ENCODE results near the gene ADAMTS15.

DNA sequence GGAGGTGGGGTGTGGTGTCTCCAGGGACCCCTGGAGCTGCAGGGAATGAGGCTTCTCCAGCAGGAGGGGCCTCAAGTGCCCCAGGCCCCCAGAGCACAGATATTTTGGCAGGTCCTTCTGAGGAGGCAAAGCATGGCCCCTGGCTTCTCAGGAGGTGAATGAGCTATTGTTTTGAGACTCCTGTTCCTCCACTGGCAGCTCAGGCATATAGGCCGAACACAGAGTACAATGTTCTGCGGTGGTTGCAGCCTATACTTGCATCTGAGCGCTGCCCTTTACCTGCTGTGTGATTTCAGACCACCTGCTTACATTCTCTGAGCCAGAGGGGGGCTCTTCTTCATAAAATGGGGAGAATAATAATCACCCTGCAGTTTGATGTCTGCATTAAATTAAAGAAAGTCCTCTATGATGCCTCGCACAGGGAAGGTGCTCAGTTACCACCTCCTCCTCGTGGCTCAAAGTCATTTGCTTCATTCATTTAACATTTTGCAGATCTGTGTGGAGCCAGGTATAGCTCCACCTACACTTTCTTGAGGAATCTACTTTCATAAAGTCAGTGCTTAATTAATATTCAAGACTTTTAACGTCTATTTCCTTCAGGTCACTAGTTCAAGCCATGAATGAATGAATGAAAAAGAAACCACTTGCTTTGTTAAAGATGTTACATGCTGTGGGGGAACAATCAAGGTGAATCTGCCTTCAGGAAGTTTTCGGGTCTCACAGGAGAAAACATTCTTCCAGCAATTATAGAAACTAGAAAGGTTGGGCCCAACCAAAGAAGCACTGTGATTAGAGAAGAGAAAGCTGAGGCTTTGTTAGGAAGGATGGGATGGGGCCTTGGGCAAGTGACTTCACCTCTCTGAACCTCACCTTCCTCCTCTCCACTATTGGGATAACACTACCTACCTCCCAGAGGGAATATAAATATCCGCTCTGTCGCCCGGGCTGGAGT is 68.4 kb downstream of the ADAMTS15 start:
- TF ChIP-seq, protein P1, sequence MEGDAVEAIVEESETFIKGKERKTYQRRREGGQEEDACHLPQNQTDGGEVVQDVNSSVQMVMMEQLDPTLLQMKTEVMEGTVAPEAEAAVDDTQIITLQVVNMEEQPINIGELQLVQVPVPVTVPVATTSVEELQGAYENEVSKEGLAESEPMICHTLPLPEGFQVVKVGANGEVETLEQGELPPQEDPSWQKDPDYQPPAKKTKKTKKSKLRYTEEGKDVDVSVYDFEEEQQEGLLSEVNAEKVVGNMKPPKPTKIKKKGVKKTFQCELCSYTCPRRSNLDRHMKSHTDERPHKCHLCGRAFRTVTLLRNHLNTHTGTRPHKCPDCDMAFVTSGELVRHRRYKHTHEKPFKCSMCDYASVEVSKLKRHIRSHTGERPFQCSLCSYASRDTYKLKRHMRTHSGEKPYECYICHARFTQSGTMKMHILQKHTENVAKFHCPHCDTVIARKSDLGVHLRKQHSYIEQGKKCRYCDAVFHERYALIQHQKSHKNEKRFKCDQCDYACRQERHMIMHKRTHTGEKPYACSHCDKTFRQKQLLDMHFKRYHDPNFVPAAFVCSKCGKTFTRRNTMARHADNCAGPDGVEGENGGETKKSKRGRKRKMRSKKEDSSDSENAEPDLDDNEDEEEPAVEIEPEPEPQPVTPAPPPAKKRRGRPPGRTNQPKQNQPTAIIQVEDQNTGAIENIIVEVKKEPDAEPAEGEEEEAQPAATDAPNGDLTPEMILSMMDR (conservative IDR thresholded peaks at IDR 0.05 in 1 of 2, IDR thresholded peaks at IDR 0.05 in 1 of 2; ENCODE audit: low read depth in 1 of 2, low read length in 2 of 2) = no peak
- TF ChIP-seq EZH2 (IDR thresholded peaks at IDR 0.05; ENCODE audit: low read length, missing control alignments) = no peak
